GM19239 (cell line): ENCODE results near the gene FBXO40.
A peak's percentile ranks its signal among the peaks of the same experiment; 100 is the strongest.

Experiments used
- DNase-seq: peaks from one replicate; pipeline ENCODE4 v3.0.0; 2011; ENCODE audit warnings: low spot score; ENCODE audit not compliant: insufficient read length
- FAIRE-seq: peaks from 2 replicates; lab custom pipeline; 2011; peaks lifted over from hg19 to GRCh38; lab: Jason Lieb, UNC

FBXO40 gene

DNA sequence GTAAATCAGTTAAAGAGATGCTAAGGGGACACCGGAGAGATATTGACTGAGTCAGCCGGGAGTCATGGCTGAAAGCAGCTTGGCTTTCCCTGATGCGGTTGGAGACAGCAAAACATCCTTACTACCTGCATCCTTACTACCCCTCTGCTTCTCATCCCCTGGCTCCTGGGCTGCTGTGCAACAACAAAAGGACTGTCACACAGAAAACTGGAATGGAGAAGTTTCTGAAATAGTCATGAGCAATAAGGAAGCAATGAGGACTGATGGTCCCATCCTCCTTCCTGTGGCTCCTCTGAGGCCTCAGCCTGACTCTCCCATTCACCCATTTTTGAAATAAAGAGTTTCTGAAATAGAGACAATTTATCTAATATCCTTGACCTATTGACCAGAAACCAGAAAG is 66.4 kb downstream of the FBXO40 start:
- FAIRE-seq (no peak), DNase-seq (no peak)

DNA sequence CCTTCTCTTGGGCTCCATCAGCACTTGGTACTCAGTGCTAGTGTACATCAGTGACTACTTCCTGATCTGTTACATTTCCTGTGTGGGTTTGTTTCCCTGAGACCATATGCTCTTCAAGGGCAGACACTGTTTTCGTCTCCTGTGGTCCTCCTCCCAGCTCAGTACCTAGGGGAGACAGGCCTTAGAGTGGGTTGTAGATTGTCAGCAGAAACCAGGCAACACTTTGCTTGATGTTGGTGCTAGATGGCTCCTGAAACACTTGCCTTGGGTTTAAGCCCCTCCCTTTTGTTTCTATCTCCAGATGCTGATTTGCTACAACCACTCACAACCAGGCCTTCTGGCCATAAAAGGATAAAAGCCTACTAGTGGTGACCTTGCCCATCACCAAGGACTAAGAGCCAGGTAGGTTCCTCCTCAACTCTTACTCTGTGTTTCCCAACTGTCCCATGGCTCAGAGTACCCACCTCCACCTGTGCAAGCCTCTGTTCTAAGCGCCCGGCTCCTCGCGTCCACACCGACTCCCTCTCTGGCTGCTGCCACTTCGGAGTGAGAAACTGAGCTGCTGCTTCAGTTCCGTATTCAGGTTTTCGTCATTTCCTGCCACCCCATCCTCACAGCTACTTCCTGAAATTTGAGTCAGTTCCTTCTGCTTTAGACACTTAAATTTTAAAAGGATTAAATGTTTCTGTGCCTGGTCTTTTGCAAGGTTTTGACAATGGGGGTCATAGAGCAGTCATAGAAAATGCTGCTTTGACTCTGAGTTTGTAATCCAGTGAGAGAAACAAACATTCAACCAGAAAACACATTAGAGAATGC is 67.4 kb downstream of the FBXO40 start, which contains the start of gene HCLS1:
HCLS1 (minus strand) TSS at position 548 of the 816 bp plus-strand sequence. CDS start 2,556 bp downstream, outside the sequence.
- DNase-seq (peak; percentile 63), FAIRE-seq (peak; percentile 100)

DNA sequence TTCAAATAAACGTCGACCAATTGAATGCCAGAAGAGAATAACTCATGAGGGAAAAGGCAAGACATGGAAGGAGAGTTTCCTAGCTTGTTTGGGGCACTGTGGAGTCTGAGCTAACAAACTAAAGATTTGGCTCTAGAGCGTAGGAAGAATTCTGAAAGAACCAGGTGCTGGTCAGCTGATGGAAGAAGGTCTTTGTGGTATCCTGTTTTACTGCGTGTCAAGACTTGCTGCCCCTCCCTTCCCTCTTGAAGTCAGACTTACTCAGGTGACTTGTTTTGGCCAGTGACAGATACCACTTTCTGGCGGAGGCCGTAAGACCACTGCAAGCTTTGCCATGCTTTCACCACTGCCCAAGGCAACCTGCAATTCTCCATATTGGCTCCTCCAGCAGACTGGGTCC is 68.2 kb downstream of the FBXO40 start:
- FAIRE-seq, result no peak
- no peak for DNase-seq

DNA sequence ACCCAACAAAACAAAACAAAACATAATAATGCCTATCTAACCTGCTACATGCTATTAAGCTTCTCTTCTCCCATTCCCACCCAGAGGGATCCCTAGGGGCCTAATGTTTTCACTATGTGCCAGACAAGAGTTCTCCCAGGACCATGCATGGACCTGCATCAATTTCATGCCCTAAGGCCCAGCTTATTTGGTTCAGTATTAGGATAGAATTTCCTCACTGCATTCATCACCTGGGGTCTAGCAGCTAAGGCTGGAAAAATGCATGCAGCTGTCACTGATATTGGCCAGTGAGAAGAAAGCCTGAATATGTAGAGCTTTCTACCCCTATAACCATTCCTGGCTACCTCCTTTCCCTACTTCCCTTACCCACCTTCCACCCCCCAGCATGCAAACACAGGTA is 69.6 kb downstream of the FBXO40 start:
- FAIRE-seq, result no peak

DNA sequence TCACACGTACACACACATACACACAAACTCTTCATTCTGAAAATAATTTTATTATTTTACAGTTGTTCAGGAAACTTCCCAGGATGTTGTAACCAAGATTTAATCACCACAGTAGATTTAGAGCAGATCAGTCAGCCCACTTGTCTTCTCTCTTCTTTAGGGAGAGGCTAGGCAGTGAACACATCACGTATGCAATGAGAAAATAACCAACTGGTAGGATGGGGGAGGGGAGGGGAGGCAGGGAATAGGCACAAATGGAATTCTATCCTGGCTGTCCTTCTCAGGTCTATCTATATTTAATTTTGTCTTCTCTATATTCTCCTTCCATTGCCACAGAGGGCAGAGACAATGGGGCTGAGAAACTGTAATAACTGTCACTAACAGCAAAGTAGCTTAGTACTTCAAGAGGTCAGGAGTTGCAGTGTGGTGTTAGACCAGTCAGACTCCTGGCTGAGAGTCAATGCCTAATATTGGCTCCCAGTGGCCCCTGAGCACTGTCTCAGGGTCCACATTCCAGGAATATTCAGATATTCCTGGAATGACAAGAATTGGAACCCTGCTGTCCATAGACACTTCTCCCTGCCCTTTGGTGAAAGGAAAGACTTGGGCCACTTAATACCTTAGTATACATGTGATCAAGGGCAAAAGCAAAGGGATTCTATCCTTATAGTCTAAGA is 70.1 kb downstream of the FBXO40 start:
- no peak for FAIRE-seq
- DNase-seq, result no peak

More for the DNA sequence above, 69.6 kb downstream of the FBXO40 start:
- no peak for DNase-seq

DNA sequence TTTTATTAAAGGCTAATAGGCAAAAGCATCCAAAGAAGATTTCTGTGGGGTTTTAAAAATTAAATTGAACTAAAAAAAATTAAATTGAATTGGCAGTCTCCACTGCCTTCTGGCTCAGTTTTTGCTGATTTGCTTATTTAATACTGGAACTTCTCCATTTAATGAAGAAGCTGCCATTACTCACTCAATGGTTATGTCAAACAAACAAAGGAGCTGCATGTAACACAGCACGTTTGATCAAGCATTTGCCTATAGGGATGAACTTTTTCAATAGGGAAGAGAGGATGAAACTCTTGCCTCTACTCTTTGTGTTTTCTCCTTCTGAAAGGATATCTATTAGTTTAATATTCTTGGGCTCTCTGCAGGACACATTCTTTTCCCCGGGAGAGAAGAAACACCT is 72.3 kb downstream of the FBXO40 start:
- FAIRE-seq (no peak), DNase-seq (no peak)

DNA sequence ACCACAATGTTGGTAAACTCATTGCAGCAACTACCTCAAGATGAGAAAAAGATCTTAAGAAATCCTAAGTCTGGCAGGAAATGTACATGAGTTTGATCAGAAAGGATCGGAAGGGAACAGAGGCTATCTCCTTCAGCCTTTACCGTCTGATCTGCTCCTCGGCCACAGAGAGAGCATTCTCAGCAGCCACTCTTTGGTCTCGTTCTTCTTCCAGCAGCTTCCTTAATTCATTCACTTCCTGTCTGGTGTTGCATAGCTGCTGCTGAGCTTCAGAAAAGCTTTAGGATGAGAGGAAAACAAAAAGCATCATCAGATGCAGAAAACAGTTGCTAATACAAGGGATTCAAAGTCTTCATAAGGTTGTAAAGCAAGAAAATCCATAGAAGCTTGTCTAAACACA is 74.2 kb downstream of the FBXO40 start:
- FAIRE-seq, result no peak
- no peak for DNase-seq

DNA sequence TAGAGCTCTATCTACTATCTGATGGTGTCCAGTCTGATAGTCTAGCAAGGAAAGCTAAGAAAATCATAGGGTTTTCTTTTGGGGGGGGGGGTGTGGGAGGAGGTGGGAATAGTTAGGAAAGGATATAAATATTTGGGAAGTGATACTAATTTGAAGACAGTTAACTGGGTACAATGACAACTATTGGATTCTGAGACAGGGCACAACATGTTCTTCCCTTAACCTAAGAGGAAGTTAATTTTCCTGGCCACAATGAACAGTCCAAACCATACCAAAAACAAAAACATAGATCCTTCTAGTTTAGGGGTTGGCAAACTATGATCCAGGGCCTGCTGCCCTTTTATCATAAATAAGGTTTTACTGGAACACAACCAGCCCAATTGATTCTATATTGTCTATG is 77.5 kb downstream of the FBXO40 start:
- DNase-seq (no peak), FAIRE-seq (no peak)

DNA sequence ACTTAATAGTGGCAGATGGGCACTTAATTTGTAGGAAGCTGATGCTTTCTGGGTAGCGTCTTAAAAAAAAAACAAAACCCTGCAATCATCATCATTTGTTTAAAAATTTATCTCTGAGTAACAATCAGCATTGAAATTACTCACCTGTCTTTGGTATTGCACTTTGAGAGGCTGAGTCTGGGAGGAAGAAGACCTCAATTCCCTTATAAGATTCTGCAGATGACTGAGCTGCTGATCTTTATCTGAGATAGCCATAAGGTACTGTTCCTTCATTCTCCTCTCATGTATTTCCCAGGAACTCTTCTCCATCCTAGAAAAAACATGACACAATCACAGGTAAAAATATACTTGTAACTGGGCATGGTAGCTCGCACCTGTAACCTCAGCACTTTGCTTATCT is 84.0 kb downstream of the FBXO40 start:
- no peak for FAIRE-seq

More for the DNA sequence above, 84.0 kb downstream of the FBXO40 start:
- DNase-seq, result no peak
